ENCODE data around the gene ARL6IP4. TPM values are rescaled to one million over a fixed set of nuclear protein-coding genes. Genes with fewer than 3 reads are reported as not detected.
"Not testable (repeated sequence)": the region's sequence is repeated elsewhere in the genome, so short reads cannot be mapped to it uniquely, and the experiment has no call there.

ARL6IP4 gene
- total RNA-seq, 6 donors from 2014 or later: 163 to 248 (median 187) TPM

DNA sequence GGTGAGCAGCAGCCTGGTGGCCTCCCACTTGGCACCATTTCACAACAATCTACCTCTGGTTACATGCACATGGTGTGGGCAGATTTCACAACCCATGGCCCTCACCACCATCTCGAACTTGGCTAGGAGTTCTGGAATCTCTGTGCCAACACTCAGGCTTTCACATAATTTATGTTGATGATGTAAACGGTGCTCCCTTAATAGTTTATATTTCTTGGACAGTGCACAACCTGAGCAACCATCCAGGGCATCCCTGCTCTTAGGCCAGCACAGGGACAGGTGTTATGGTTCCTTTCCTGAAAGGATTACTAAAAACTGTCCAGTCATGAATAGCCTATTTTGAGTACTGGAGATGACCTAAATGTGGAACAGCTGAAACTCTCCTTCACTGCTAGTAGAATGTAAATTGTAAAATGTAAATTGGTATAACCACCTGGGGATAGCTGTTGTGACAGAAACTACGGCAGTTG lies 42.8 kb upstream of the ARL6IP4 start:
- Histone ChIP-seq H3K27me3 (no peaks in the 10 kb centered on the region), H3K4me1 (peaks cover 0 to 6% (median 3%) of the 10 kb centered on the region in 4 donors), H3K36me3 (no peaks in the 10 kb centered on the region), H3K27ac (no peak overlapping the region), H3K4me3 (no peak overlapping the region), H3K9me3 (no peaks in the 10 kb centered on the region)
- WGBS, 2 donors: 48 to 81% methylated on average over 3 of the region's 3 CpGs
- ATAC-seq (ENCODE audit: low FRiP score in 2 of 2): no peak
- TF ChIP-seq POLR2A (IDR thresholded peaks at IDR 0.05) (no peak), EP300 (IDR thresholded peaks at IDR 0.05) (no peak), POLR2AphosphoS5 (IDR thresholded peaks at IDR 0.05) (no peak)
- TF ChIP-seq, protein P1, sequence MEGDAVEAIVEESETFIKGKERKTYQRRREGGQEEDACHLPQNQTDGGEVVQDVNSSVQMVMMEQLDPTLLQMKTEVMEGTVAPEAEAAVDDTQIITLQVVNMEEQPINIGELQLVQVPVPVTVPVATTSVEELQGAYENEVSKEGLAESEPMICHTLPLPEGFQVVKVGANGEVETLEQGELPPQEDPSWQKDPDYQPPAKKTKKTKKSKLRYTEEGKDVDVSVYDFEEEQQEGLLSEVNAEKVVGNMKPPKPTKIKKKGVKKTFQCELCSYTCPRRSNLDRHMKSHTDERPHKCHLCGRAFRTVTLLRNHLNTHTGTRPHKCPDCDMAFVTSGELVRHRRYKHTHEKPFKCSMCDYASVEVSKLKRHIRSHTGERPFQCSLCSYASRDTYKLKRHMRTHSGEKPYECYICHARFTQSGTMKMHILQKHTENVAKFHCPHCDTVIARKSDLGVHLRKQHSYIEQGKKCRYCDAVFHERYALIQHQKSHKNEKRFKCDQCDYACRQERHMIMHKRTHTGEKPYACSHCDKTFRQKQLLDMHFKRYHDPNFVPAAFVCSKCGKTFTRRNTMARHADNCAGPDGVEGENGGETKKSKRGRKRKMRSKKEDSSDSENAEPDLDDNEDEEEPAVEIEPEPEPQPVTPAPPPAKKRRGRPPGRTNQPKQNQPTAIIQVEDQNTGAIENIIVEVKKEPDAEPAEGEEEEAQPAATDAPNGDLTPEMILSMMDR (IDR thresholded peaks at IDR 0.05): no peak
- DNase-seq: peak in 1 of 2 donors; percentile 58

DNA sequence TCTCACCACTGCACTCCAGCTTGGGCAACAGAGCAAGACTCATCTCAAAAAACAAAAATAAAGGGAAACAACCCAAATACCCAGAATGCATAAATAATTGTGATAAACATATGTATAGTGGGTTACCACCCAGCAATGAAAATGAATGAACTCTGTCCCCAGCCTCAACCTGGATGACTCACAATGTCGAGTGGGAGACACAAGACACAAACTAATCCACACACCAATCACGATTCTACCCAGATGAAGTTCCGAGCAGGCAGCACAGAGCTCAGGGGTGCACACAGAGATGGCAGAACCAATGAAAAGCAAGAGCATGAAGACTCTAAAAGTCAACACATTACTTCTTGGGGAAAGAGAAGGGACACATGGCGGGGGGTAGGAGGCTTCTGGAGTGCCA lies 41.4 kb upstream of the ARL6IP4 start:
- H3K4me3 ChIP-seq: no peak overlapping the region
- TF ChIP-seq POLR2A (IDR thresholded peaks at IDR 0.05) (no peak), POLR2AphosphoS5 (IDR thresholded peaks at IDR 0.05) (no peak), EP300 (IDR thresholded peaks at IDR 0.05) (no peak)
- TF ChIP-seq, protein P1 (IDR thresholded peaks at IDR 0.05): no peak
- no peaks in the 10 kb centered on the region for H3K27me3 ChIP-seq
- peaks cover 5 to 19% (median 9%) of the 10 kb centered on the region in 4 donors for H3K4me1 ChIP-seq
- no peaks in the 10 kb centered on the region for H3K9me3 ChIP-seq
- ATAC-seq (ENCODE audit: low FRiP score in 2 of 2): no peak
- WGBS, 2 donors: 86 to 96% methylated on average over 4 of the region's 4 CpGs
- H3K27ac ChIP-seq: no peak overlapping the region
- H3K36me3 ChIP-seq: no peaks in the 10 kb centered on the region
- DNase-seq: no peak

DNA sequence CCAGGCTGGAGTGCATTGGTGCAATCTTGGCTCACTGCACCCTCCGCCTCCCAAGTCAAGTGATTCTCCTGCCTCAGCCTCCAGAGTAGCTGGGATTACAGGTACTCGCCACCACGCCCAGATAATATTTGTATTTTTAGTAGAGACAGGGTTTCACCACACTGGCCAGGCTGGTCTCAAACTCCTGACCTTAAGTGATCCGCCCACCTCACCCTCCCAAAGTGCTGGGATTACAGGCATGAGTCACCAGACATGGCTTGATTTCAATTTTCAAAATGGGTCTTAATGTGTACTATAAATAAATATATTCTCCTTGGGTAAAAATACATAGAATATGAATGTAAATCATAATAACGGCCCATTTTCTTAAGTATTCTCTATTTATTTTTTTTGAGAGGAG lies 39.1 kb upstream of the ARL6IP4 start:
- peak in 1 of 2 donors; percentile 36 for DNase-seq
- not testable (repeated sequence) for ATAC-seq (ENCODE audit: low FRiP score in 2 of 2); H3K4me3 ChIP-seq; H3K36me3 ChIP-seq; H3K27me3 ChIP-seq; H3K27ac ChIP-seq; H3K9me3 ChIP-seq
- WGBS, 2 donors: 87 to 92% methylated on average over 5 of the region's 5 CpGs
- peaks cover 13 to 38% (median 16%) of the 10 kb centered on the region in 4 donors for H3K4me1 ChIP-seq

DNA sequence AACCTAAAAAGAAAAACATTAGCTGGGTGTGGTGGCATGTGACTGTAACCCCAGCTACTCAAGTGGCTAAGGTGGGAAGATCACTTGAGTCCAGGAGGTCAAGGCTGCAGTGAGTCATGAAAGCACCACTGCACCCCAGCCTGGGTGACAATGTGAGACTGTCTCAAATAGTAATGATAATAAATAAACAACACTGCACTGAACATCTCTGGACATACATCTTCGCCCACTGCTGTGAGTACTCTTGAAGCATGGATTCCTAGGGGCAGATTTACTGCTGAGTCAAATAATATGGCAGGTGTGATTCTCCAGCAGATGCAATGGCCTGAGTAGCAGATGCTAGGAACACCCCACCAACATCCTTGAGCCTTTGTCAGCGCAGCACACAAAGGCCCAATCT lies 37.8 kb upstream of the ARL6IP4 start:
- Histone ChIP-seq H3K9me3 (no peaks in the 10 kb centered on the region), H3K27ac (peak overlapping the region; percentile 18 to 81 (median 56)), H3K36me3 (no peaks in the 10 kb centered on the region), H3K27me3 (no peaks in the 10 kb centered on the region), H3K4me1 (peaks cover 24 to 51% (median 27%) of the 10 kb centered on the region in 4 donors), H3K4me3 (no peak overlapping the region)
- TF ChIP-seq, protein P1 (IDR thresholded peaks at IDR 0.05): no peak
- TF ChIP-seq EP300 (IDR thresholded peaks at IDR 0.05): peak in 1 of 4 donors; percentile 74
- TF ChIP-seq POLR2A (IDR thresholded peaks at IDR 0.05): no peak
- TF ChIP-seq POLR2AphosphoS5 (IDR thresholded peaks at IDR 0.05): peak in 1 of 2 donors; percentile 23
- ATAC-seq (ENCODE audit: low FRiP score in 2 of 2) (no peak), DNase-seq (peak in 1 of 2 donors; percentile 76)
- WGBS, 2 donors: 75 to 84% methylated on average over 2 of the region's 2 CpGs

DNA sequence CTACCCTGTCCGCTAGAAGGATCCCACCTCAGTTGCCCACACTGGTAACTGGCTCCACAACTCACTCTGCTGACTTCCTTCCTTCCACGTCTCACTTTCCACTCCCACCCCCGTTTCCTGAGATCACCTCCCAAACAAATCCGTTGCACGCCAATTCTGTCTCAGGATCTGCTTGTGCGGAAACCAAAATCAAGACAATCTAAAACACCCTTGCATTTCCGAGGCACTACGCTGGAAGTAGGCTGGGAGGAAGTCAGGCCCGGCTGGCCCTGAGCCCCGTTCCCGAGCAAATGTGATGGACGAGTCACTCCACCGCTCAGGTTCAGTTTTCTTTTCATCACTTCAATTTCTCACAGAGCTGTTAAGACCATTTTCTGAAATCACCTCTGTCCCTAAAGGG lies 37.3 kb upstream of the ARL6IP4 start:
- DNase-seq (no peak), ATAC-seq (ENCODE audit: low FRiP score in 2 of 2) (no peak)
- no peak for TF ChIP-seq EP300 (IDR thresholded peaks at IDR 0.05)
- TF ChIP-seq POLR2AphosphoS5 (IDR thresholded peaks at IDR 0.05): peak; percentile 41 to 45
- peak overlapping the region; percentile 18 to 81 (median 56) for H3K27ac ChIP-seq
- no peaks in the 10 kb centered on the region for H3K27me3 ChIP-seq
- 49 to 50% methylated on average over 13 of the region's 13 CpGs for WGBS, 2 donors
- no peaks in the 10 kb centered on the region for H3K36me3 ChIP-seq
- H3K9me3 ChIP-seq: no peaks in the 10 kb centered on the region
- peaks cover 27 to 54% (median 31%) of the 10 kb centered on the region in 4 donors for H3K4me1 ChIP-seq
- H3K4me3 ChIP-seq: no peak overlapping the region
